ENCODE measurements around the gene PAK6.
A peak's percentile ranks its signal among the peaks of the same experiment; 100 is the strongest.

Gene PAK6
- 0.13 to 0.31 reads per million in 2 donors for total RNA-seq

DNA sequence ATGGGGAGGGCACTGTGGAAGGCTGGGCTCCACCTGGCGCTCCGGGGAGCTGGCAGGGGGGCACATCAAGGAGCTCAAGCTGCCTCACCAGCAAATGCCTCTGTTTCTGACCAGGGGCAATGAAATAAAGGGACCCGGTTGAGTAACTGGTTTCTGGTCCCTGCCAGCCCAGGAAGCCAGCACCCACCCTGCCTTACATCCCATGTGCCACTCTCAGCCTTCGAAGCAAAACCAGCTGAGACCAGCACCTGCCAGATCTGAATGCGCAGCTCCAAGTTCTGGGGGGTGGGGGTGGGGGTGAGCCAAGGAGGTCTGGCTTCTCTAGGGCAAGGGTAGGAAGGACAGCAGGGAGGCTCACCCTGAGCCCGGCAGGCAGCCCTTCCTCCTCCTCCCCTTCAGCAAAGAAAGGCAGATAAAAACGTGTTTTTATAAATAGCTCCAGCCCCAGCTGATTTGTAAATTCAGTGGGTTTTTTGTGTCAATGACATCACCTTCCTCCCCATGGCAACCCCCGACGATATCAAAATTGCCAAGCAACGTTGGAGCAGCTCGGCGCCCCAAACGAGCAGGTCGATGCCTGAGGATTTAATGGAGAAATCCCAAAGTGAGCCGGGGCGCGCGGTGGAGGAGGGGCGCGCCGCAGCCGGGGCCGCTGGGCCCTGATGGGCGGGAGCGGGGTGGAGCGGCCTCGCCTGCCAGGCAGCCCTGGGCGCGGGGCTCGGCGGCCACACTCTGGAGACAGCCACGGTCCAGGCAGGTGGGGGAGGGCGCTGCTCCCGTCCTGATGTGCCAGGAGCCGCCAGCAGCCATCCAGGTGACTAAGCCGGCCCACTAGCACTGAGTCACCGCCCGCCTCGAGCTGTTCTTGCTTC, at the start of gene PAK6:
PAK6 (plus strand) TSS at position 532 of the 872 bp plus-strand sequence. CDS start 25,723 bp downstream, outside the sequence.
- DNase-seq = peak in 1 of 5 experiments; percentile 22

DNA sequence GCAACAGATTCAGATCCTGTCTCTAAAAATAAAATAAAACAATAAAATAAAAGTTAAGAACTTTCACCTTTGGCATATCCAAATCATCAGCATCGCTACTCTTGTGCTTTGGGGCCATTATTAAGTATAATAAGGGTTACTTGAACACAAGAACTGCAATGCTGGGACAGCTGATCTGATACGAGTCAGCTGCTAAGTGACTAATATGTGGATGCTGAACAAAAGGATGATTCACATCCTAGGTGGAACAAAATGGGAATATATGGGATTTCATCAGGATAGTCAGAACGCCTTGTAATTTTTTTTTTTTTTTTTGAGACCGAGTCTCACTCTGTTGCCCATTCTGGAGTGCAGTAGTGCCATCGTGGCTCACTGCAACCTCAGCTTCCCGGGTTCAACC, 48.3 kb upstream of the PAK6 start:
- no peak for DNase-seq

- no peak for DNase-seq
Observed at GRCh38 chr15:40192942-40193341, 45.9 kb upstream of the PAK6 start.

DNA sequence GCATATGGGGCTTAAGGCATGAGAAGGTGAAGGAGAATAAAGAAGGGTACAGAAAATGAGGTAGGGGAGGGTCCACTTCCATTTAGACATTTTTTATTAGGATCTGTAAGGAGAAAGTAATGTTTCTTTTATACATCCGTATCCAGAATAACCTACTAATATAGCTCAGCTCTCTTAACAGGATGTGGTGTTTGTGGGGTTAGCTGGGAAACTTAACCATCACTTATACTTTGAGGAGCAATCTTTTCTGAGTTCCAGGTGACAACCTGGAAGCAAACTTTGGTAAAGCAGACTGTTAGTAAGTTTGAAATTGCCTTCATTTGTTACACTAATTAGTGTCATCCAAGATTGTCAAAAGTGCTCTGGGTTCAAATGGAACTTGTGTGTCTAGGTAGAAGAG, 41.4 kb upstream of the PAK6 start:
- peak in 1 of 5 experiments; percentile 65 for DNase-seq

DNA sequence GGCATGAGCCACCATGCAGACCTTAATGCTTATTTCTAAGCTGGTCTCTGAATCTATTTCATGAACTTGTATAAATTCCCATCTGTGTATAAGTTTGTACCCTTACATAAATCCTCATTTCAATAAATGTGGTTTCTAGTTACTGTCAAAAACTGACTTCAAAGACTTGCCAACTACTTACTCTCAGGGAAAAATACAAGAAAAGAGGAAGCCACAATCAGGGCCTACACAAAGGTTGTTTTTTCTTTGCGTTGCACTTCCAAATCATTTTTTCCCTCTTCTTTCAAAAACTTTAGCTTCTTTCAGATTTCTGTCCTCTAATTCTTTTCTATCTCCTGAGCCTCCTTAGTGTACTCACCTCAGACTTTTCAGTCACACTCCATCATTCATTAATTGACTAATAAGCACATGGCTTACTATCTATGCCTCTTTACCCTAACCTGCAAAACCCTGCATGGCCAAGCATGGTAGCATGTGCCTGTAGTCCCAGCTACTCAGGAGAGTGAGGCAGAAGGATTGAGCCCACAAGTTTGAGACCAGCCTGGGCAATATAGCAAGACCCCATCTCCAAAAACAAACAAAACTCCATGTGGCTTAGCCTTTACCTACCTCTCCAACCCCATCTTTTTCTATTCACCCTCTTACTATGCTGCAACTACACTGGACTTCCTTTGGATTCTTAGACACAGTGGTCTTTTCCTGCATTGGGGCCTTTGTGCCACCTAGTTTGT, 40.3 kb upstream of the PAK6 start:
- DNase-seq = no peak

DNA sequence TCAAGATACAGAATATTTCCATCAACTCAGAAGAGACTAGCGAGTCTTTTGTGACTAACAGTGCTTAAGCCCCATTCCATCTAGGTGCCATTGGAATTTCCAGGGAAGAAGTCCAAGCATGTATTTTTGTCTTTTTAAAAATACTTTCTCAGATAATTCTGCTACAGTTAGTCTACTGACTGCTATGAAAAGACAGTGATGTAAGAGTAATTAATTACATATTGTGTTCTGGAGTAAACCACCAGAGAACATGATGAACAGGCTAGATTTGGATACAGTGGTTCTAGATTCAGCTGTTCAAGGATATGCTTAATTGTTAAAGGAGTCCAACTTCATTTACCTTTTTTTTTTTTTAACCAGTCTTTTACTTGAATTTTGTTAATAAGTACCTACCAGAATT, 34.8 kb upstream of the PAK6 start:
- no peak for DNase-seq

DNA sequence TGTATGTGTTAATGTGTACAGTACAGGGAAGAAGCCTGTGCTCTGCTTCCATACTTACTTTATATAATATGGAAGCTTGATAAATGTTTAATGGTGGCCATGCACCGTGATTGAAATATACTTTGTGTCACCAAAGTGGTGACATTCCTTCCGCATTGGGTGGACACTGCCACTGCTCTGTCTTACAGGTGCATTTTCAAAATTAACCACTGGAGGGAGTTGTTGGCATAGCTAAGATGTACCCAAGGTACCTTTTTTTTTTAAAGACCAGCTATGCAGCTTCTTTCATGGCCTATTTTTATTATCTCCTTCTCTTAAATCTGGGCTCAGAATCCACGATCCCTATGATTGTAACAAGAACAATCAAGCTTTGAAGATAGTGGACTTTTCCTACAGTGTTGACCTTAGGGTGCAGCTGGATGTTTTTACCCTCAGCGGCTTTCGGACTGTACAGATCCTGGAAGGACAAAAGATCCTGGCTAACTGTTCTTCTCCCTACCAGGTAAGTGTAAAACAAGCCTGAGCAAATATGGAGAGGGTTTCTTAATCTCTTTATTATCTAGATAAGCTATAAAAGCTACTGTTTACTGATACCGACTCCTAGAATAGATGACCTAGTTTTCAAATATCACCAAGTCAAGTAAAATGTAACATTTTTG, 21.6 kb upstream of the PAK6 start:
- DNase-seq = peak in 2 of 5 experiments; percentile 37 to 78

- DNase-seq = no peak
Observed at GRCh38 chr15:40219801-40220200, 19.1 kb upstream of the PAK6 start.

DNA sequence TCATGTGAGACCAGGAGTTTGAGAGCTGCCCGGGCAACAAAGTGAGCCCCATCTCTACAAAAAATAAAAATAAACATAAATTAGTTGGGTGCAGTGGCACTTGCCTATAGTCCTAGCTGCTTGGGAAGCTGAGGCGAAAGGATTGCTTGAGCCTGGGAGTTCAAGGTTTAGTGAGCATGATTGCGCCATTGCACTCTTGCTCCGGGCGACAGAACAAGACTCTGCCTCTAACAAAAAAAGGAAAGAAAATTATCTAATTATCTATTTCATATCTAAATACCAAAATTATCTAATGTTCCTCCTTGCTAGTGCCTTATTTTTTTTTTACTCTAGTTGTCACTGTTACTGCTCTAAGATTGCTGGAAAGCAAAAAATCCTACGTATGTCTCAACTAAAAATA, 16.7 kb upstream of the PAK6 start:
- no peak for DNase-seq

- DNase-seq = peak in 1 of 5 experiments; percentile 43
Observed at GRCh38 chr15:40226736-40227135, 12.1 kb upstream of the PAK6 start.

DNA sequence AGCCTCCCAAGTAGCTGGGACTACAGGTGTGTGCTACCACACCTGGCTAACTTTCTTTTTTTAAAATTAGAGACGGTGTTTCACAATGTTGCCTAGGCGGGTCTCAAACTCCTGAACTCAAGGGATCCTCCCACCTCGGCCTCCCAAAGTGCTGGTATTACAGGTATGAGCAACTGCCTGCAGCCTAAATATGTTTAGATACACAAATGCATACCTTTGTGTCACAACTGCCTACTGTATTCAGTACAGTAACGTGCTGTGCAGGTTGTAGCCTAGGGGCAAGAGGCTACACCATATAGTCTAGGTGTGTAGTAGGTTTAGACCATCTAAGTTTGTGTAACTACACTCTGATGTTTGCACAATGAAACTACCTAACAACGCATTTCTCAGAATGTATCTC, 9.5 kb upstream of the PAK6 start:
- no peak for DNase-seq

- no peak for DNase-seq
Observed at GRCh38 chr15:40229956-40230355, 8.9 kb upstream of the PAK6 start.

- DNase-seq = no peak
Observed at GRCh38 chr15:40232625-40233070, 6.2 kb upstream of the PAK6 start.

GRCh38 chr15:40233727-40234577, 4.9 kb upstream of the PAK6 start:
- DNase-seq = no peak

DNA sequence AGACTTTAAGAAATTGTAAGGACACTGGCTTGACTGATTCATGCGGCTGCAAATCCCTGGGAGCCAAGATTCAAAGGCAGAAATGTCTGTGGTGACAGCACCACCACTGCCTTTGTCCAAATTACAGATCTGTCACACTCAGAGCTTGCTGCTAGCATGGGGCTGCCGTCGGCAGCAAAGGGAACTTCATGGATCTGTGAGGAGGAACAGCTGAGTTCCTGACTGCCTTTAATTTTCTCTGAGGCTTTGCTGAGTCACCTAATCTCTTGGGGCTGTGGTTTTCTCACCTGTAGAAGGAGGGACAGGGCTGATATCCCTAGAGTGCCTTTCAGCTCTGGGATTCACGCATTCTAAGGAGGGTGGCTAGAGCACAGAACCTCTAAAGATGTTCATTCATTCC, 4.1 kb upstream of the PAK6 start:
- no peak for DNase-seq

DNA sequence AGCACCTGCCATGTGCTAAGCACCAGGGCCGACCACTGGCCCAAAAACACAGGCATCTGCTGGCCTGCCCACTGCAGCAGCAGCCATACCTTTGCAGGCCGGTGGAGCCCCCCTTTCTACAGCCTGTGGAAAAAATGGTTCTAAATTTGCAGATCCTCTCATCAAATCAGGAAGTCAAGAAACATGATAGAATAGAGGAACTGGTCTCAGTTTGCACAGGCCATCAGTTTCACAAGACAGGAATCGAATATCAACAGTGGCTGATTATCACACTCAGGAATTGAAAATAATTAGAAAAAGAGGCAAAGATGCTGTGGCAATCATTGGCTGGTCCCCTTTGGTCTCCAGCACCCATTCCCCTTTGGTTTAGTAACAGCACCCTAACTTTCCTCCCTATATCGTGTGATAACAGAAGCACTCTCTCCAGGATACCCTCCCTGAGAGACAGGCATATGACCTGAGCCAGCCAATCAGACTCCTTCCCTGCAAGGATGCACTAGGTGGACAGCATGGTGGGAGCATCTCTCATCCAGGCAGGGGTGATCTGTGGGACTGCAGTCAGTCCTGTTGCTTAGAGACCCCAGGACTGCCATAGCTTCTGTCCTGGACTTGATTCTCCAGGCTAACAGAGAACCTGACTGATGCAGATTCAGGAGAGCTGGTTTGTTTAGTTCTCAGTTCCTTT, 3.5 kb upstream of the PAK6 start:
- no peak for DNase-seq

DNA sequence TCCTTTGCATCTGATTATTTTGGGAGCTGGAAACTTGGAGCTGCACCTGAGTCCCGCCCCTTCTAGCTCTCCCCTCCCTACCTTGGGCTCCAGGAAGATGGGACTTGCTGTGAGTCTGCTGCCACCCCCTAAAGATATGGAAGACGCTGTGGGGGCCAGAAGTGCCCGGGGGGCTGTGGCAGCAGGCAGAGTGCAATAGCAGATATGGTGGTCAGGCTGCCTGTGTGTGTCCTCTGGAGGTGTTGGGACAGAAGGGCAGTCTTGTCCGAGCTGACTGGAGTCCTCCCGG, 485 bp downstream of the PAK6 start:
- DNase-seq = no peak

DNA sequence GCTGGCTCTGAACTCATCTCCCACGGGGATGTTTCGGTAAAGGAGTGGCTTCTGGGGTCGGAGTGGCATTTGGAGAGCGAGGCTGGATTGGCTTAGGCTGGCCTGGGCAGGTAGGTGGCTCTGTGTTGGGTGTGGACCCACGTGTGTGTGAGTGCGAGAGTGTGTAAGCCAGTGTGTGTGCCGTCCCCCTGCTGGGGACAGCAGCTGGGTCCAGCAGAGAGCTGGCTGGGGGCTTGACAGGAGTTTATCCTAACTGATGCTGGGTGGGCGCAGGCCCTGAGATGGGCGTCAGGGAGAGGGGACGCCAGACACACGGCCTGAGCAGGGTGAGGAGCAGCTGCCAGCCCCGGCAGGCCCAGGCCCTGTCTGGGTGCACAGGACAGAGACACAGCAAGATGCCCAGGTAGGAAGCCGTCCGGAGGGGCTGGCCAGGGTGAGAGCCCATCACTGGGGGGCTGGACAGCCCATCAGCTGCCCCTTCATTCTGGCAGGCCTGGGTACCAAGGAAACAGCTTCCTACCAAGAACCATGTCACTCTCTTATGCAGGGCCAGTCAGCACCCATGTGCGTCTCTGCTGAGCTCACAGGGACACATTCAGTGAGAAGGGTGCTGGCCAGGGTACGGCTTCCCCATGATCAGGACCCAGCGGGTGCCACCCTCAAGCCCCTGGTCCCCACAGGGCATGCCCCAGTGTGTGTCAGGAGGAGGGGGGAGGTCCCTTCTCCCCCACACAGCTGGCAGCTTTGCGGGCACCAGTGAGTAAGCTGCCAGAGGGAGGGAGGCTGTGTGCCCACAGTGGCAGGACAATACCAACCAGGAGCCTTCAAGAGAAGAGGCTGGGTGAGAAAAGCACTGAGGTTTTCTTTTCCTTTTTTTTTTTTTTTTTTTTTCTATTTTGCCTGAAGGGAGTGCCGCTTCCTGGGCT, 1.1 kb downstream of the PAK6 start:
- no peak for DNase-seq

- DNase-seq = no peak
Observed at GRCh38 chr15:40240619-40241221, 1.9 kb downstream of the PAK6 start.
